ENCODE data around the gene CARMIL3. TPM values are rescaled to one million over a fixed set of nuclear protein-coding genes. Genes with fewer than 3 reads are reported as not detected.
A peak's percentile ranks its signal among the peaks of the same experiment; 100 is the strongest.
"Not testable (repeated sequence)": the region's sequence is repeated elsewhere in the genome, so short reads cannot be mapped to it uniquely, and the experiment has no call there.

CARMIL3 gene
- total RNA-seq, 1 experiment from 2014 or later: 0.33 TPM

GRCh38 chr14:24032727-24033418 is 18.9 kb upstream of the CARMIL3 start:
- CTCF ChIA-PET: interaction anchor here (0.6 kb wide), 1 partner anchor 853 kb away, joined by 4 read pairs; no protein-coding TSS in a partner anchor
- intact Hi-C loops (cut with micrococcal nuclease; ENCODE audit: unreplicated experiment): no loop called here
- DNase-seq: peak; percentile 20
- H3K36me3 Mint-ChIP-seq (ENCODE audit: insufficient read depth, unreplicated experiment): peaks cover 14% of the 10 kb centered on the region
- no peak overlapping the region for H3K4me3 Mint-ChIP-seq (ENCODE audit: low read depth, unreplicated experiment)
- no peak for TF ChIP-seq CTCF (IDR thresholded peaks at IDR 0.05; ENCODE audit: unreplicated experiment)
- BruUV-seq (replicated peaks): no TSS peak
- no peaks in the 10 kb centered on the region for H3K9me3 Mint-ChIP-seq (ENCODE audit: low read depth, unreplicated experiment)
- H3K27ac Mint-ChIP-seq (ENCODE audit: unreplicated experiment): no peak overlapping the region
- H3K4me1 Mint-ChIP-seq (ENCODE audit: low read depth, unreplicated experiment): no peaks in the 10 kb centered on the region
- peaks cover 9% of the 10 kb centered on the region for H3K27me3 Mint-ChIP-seq (ENCODE audit: unreplicated experiment)

- H3K9me3 Mint-ChIP-seq (ENCODE audit: low read depth, unreplicated experiment); H3K4me1 Mint-ChIP-seq (ENCODE audit: low read depth, unreplicated experiment); DNase-seq; H3K27me3 Mint-ChIP-seq (ENCODE audit: unreplicated experiment); BruUV-seq (replicated peaks): not testable (repeated sequence)
- Mint-ChIP-seq H3K27ac (ENCODE audit: unreplicated experiment) (peak overlapping the region; percentile 70), H3K4me3 (ENCODE audit: low read depth, unreplicated experiment) (peak overlapping the region; percentile 88), H3K36me3 (ENCODE audit: insufficient read depth, unreplicated experiment) (peaks cover 14% of the 10 kb centered on the region)
- CTCF ChIA-PET: interaction anchor here (0.8 kb wide), 2 partner anchors 58 to 73 kb away, joined by 3 to 4 read pairs; partner anchors contain the start of gene PCK2
- intact Hi-C loops (cut with micrococcal nuclease; ENCODE audit: unreplicated experiment): loop anchor here (1.0 kb wide), 1 partner anchor 21 kb away; no protein-coding TSS in a partner anchor
Measured at GRCh38 chr14:24035769-24036168, 16.0 kb upstream of the CARMIL3 start.

- CTCF ChIA-PET: interaction anchor here (0.8 kb wide), 2 partner anchors 58 to 72 kb away, joined by 3 to 4 read pairs; partner anchors contain the start of gene PCK2
- no peak for TF ChIP-seq CTCF (IDR thresholded peaks at IDR 0.05; ENCODE audit: unreplicated experiment)
Measured at GRCh38 chr14:24036169-24036962, 15.4 kb upstream of the CARMIL3 start.

GRCh38 chr14:24036963-24037657 is 14.7 kb upstream of the CARMIL3 start:
- Mint-ChIP-seq H3K36me3 (ENCODE audit: insufficient read depth, unreplicated experiment) (peaks cover 14% of the 10 kb centered on the region), H3K27ac (ENCODE audit: unreplicated experiment) (peak overlapping the region; percentile 70), H3K4me3 (ENCODE audit: low read depth, unreplicated experiment) (peak overlapping the region; percentile 88), H3K27me3 (ENCODE audit: unreplicated experiment) (peaks cover 11% of the 10 kb centered on the region)
- BruUV-seq (replicated peaks); H3K9me3 Mint-ChIP-seq (ENCODE audit: low read depth, unreplicated experiment); CTCF ChIA-PET; DNase-seq; H3K4me1 Mint-ChIP-seq (ENCODE audit: low read depth, unreplicated experiment): not testable (repeated sequence)
- intact Hi-C loops (cut with micrococcal nuclease; ENCODE audit: unreplicated experiment): loop anchor here (1.0 kb wide), 1 partner anchor 23 kb away; no protein-coding TSS in a partner anchor

More at GRCh38 chr14:24036169-24036962, 15.4 kb upstream of the CARMIL3 start:
- Mint-ChIP-seq H3K27ac (ENCODE audit: unreplicated experiment) (peak overlapping the region; percentile 70), H3K4me1 (ENCODE audit: low read depth, unreplicated experiment) (no peaks in the 10 kb centered on the region), H3K4me3 (ENCODE audit: low read depth, unreplicated experiment) (peak overlapping the region; percentile 88), H3K27me3 (ENCODE audit: unreplicated experiment) (peaks cover 3% of the 10 kb centered on the region), H3K36me3 (ENCODE audit: insufficient read depth, unreplicated experiment) (peaks cover 14% of the 10 kb centered on the region), H3K9me3 (ENCODE audit: low read depth, unreplicated experiment) (no peaks in the 10 kb centered on the region)
- intact Hi-C loops (cut with micrococcal nuclease; ENCODE audit: unreplicated experiment): loop anchor here (1.0 kb wide), 1 partner anchor 22 kb away; no protein-coding TSS in a partner anchor
- TSS peak; percentile 19 for BruUV-seq (replicated peaks)
- DNase-seq: peak; percentile 80

- BruUV-seq (replicated peaks): no TSS peak
- Mint-ChIP-seq H3K4me3 (ENCODE audit: low read depth, unreplicated experiment) (no peak overlapping the region), H3K36me3 (ENCODE audit: insufficient read depth, unreplicated experiment) (peaks cover 16% of the 10 kb centered on the region), H3K27ac (ENCODE audit: unreplicated experiment) (no peak overlapping the region), H3K27me3 (ENCODE audit: unreplicated experiment) (peaks cover 16% of the 10 kb centered on the region), H3K4me1 (ENCODE audit: low read depth, unreplicated experiment) (no peaks in the 10 kb centered on the region), H3K9me3 (ENCODE audit: low read depth, unreplicated experiment) (no peaks in the 10 kb centered on the region)
- no peak for TF ChIP-seq CTCF (IDR thresholded peaks at IDR 0.05; ENCODE audit: unreplicated experiment)
- intact Hi-C loops (cut with micrococcal nuclease; ENCODE audit: unreplicated experiment): no loop called here
- CTCF ChIA-PET: no interaction called here
- DNase-seq: no peak
Measured at GRCh38 chr14:24037658-24038037, 14.2 kb upstream of the CARMIL3 start.

All from Calu3 (cell line).